Glutamatergic neuron (in vitro differentiated cells): ENCODE results near the gene SUGP1. TPM values are rescaled to one million over a fixed set of nuclear protein-coding genes. Genes with fewer than 3 reads are reported as not detected.

ENCODE experiments used
- DNase-seq: peaks from one replicate; pipeline ENCODE4 v3.0.0; 2022
- H3K27ac Mint-ChIP-seq: one replicate; pipeline ENCODE4 v1.8.0; 2020; ENCODE audit warnings: mild to moderate bottlenecking, mixed read lengths, inconsistent platforms; ENCODE audit not compliant: unreplicated experiment
- H3K27me3 Mint-ChIP-seq: one replicate; pipeline ENCODE4 v1.8.0; 2020; ENCODE audit warnings: mild to moderate bottlenecking, moderate library complexity, mixed read lengths, inconsistent platforms; ENCODE audit not compliant: unreplicated experiment
- H3K36me3 Mint-ChIP-seq: one replicate; pipeline ENCODE4 v1.8.0; 2020; ENCODE audit warnings: mild to moderate bottlenecking, mixed read lengths, inconsistent platforms; ENCODE audit not compliant: unreplicated experiment
- H3K4me1 Mint-ChIP-seq: one replicate; pipeline ENCODE4 v1.8.0; 2020; ENCODE audit warnings: mild to moderate bottlenecking, low read depth, mixed read lengths, inconsistent platforms; ENCODE audit not compliant: unreplicated experiment
- H3K4me3 Mint-ChIP-seq: one replicate; pipeline ENCODE4 v1.8.0; 2020; ENCODE audit warnings: mild to moderate bottlenecking, mixed read lengths, inconsistent platforms; ENCODE audit not compliant: unreplicated experiment
- H3K9me3 Mint-ChIP-seq: one replicate; pipeline ENCODE4 v1.8.0; 2020; ENCODE audit warnings: mild to moderate bottlenecking, moderate library complexity, mixed read lengths, inconsistent platforms; ENCODE audit not compliant: unreplicated experiment
- total RNA-seq: library from RNA; stranded (reverse); fragmentation: NEBNext Ultra II Directional; extraction: Animal tissue kit (Norgen Biotek cat#: 25700); gene quantifications from one replicate; pipeline ENCODE4 v1.2.1, GENCODE V29; 2021; ENCODE audit not compliant: unreplicated experiment
- TF ChIP-seq, protein P1 (sequence below): fragments of 200-600 bp; sonication (generic); IDR thresholded peaks from one replicate; pipeline ENCODE4 v1.5.0; 2021; ENCODE audit not compliant: partially characterized antibody, unreplicated experiment

The SUGP1 gene
- total RNA-seq, 1 donor from 2014 or later: 134 TPM

DNA sequence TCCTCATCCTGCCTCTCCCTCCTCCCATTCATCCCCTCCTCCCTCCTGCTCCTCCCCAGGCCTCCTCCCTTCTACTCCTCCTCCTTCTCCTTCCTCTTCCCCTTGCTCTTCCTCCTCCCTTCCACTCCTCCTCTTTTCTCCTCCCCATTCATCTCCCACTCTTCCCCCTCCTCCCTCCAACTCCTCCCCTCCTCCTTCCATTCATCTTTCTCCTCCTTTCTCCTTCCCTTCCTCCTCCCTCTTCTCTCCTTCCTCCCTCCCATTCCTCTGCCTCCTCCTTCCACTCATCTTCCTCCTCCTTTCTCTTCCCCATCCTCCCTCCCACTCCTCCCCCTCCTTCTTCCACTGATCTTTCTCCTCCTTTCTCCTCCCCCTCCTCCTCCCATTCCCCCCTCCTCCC is 80.6 kb downstream of the SUGP1 start:
- Mint-ChIP-seq H3K36me3 (peaks cover 18% of the 10 kb centered on the region), H3K27me3 (peaks cover 8% of the 10 kb centered on the region), H3K4me1 (no peaks in the 10 kb centered on the region), H3K9me3 (peaks cover 9% of the 10 kb centered on the region), H3K4me3 (no peak overlapping the region), H3K27ac (no peak overlapping the region)
- no peak for DNase-seq
- TF ChIP-seq, protein P1, sequence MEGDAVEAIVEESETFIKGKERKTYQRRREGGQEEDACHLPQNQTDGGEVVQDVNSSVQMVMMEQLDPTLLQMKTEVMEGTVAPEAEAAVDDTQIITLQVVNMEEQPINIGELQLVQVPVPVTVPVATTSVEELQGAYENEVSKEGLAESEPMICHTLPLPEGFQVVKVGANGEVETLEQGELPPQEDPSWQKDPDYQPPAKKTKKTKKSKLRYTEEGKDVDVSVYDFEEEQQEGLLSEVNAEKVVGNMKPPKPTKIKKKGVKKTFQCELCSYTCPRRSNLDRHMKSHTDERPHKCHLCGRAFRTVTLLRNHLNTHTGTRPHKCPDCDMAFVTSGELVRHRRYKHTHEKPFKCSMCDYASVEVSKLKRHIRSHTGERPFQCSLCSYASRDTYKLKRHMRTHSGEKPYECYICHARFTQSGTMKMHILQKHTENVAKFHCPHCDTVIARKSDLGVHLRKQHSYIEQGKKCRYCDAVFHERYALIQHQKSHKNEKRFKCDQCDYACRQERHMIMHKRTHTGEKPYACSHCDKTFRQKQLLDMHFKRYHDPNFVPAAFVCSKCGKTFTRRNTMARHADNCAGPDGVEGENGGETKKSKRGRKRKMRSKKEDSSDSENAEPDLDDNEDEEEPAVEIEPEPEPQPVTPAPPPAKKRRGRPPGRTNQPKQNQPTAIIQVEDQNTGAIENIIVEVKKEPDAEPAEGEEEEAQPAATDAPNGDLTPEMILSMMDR: no peak

DNA sequence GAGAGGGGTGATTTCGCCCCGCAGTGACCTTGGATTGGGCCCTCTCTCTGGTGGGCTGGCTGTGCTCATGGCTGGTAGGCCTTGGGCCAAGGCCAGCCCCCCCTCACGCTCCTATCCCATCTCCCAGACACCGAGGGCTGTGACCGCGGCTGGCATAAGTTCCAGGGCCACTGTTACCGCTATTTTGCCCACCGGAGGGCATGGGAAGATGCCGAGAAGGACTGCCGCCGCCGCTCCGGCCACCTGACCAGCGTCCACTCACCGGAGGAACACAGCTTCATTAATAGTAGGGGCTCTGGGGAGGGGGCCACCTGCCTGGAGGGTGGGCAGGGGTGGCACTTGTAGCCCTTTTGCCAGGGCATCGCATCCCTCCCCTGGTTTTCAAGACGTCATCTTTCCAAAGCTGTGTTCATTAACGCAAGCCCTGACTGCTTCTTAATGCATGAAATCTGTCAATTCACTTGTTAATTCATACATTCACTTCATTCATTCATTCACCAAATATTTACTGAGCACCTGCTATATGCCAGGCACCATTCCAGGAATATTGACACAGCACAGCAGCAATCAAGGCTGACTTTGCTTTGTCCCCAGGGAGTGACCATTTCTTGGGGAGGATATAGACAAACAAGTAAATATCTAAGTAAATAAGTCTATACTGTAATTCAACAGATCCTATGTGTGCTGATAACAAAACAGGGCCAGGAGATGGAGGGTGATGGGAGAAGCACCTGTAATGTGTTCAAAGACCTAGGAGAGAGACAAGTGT is 82.0 kb downstream of the SUGP1 start:
- Mint-ChIP-seq H3K36me3 (peaks cover 30% of the 10 kb centered on the region), H3K27ac (peak overlapping the region; percentile 5), H3K4me3 (no peak overlapping the region), H3K27me3 (peaks cover 12% of the 10 kb centered on the region), H3K9me3 (peaks cover 14% of the 10 kb centered on the region), H3K4me1 (no peaks in the 10 kb centered on the region)
- TF ChIP-seq, protein P1: no peak
- DNase-seq: no peak

DNA sequence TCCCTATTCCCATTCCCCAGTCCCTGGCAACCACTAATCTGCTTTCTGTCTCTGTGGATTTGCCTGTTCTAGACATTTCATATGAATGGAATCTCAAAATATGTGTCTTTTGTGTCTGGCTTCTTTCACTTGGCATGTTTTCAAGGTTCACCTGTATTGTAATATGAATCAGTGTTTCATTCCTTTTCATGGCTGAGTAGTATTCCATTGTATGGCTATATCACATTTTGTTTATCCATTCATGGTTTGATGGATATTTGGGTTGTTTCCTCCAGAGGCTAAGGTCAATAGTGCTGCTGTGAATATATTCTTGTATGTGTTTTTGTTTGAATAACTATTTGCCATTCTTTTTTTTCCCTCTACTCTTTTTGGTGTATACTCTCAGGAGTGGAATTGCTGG is 84.1 kb downstream of the SUGP1 start:
- Mint-ChIP-seq H3K27me3 (peaks cover 19% of the 10 kb centered on the region), H3K27ac (no peak overlapping the region), H3K4me3 (no peak overlapping the region), H3K4me1 (peaks cover 7% of the 10 kb centered on the region), H3K9me3 (peaks cover 19% of the 10 kb centered on the region), H3K36me3 (peaks cover 32% of the 10 kb centered on the region)
- no peak for DNase-seq
- TF ChIP-seq, protein P1: no peak

DNA sequence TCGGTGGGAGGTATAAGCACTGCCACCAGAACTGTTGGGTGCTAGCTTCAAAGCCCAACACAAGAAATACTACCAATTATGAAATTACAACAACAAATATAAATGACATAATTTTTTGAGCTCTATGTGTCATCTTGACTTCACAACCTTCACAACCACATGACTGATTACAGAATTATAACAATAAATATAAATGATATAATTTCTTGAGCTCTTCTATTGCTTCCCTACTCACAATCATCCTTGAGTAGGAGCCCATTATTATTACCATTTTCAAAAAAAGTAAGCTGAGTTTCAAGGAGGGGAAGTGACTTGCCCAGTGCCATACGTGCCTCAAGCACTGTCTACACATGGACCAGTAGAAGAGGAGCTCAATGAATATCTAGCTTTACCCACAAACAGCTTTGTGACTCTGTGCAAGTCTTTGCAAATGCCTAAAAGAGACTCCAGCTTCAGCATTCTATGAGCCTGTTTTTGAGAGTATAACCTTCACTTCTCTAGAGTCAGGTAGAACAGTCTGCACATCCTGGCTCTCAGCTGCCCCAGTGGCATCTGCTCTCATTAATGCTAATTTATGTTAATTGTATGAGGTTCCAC is 86.0 kb downstream of the SUGP1 start:
- no peak overlapping the region for H3K27ac Mint-ChIP-seq
- TF ChIP-seq, protein P1: no peak
- H3K9me3 Mint-ChIP-seq: peaks cover 21% of the 10 kb centered on the region
- H3K4me3 Mint-ChIP-seq: no peak overlapping the region
- peaks cover 22% of the 10 kb centered on the region for H3K27me3 Mint-ChIP-seq
- H3K36me3 Mint-ChIP-seq: peaks cover 32% of the 10 kb centered on the region
- DNase-seq: no peak
- H3K4me1 Mint-ChIP-seq: peaks cover 7% of the 10 kb centered on the region

DNA sequence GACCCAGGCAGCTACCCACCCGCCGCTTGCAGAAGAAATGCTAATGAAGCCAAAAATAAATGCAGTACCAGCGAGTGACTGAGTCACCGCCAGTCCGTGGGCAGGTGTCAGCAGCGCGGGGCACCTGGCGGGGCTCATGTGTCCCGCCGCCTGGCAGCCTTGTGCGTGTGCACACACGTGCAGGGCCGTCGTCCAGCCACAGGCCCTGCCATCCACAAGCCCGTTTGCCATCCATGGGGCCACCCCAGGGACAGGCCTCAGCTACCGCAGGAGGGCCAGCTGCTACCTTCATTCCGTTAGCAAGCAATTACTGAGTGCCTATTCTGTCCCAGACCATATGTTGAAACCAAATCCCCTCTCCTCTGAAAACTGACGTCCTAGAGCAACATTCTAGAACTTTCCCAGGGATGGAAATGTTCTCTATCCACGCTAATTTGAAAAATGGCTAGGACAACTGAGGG is 88.0 kb downstream of the SUGP1 start:
- H3K4me3 Mint-ChIP-seq: peak overlapping the region; percentile 18
- H3K36me3 Mint-ChIP-seq: peaks cover 23% of the 10 kb centered on the region
- peaks cover 7% of the 10 kb centered on the region for H3K4me1 Mint-ChIP-seq
- peaks cover 25% of the 10 kb centered on the region for H3K9me3 Mint-ChIP-seq
- peak; percentile 66 for DNase-seq
- H3K27ac Mint-ChIP-seq: peak overlapping the region; percentile 89
- TF ChIP-seq, protein P1: no peak
- H3K27me3 Mint-ChIP-seq: peaks cover 20% of the 10 kb centered on the region
